ENCODE results near the gene NCKAP5.

GRCh38 chr2:133247631-133248030, 320.6 kb downstream of the NCKAP5 start:
- TF ChIP-seq CTCF (conservative IDR thresholded peaks at IDR 0.05; ENCODE audit: low read depth, low read length) (no peak), EZH2phosphoT487 (IDR thresholded peaks at IDR 0.05; ENCODE audit: borderline replicate concordance, low read length) (no peak), EZH2 (IDR thresholded peaks at IDR 0.05; ENCODE audit: low read length, unreplicated experiment) (no peak)

All from PC-3 (cell line).